Astrocyte (in vitro differentiated cells and primary cell): ENCODE data around the gene MICAL1. TPM values are rescaled to one million over a fixed set of nuclear protein-coding genes. Genes with fewer than 3 reads are reported as not detected.

ENCODE experiments used
- DNase-seq: peaks from one replicate; pipeline ENCODE4 v3.0.0-alpha.2; 2010; ENCODE audit warnings: low read depth
- FAIRE-seq: peaks from 2 replicates; lab custom pipeline; 2011; peaks lifted over from hg19 to GRCh38; lab: Jason Lieb, UNC
- H2AFZ ChIP-seq: 2 replicates; pipeline ENCODE4 v1.6.0; 2012; ENCODE audit warnings: low read depth, low read length, inconsistent platforms
- H3K27ac ChIP-seq: 2 replicates; pipeline ENCODE4 v1.5.1; 2011; ENCODE audit warnings: low read depth, low read length, inconsistent platforms
- H3K27me3 ChIP-seq: 2 replicates; pipeline ENCODE4 v1.6.0; 2011; ENCODE audit warnings: low read length, inconsistent platforms; ENCODE audit not compliant: insufficient read depth
- H3K36me3 ChIP-seq: 2 replicates; pipeline ENCODE4 v1.5.1; 2011; ENCODE audit warnings: low read length, inconsistent platforms; ENCODE audit not compliant: insufficient read depth
- H3K4me1 ChIP-seq: 2 replicates; pipeline ENCODE4 v1.5.1; 2011; ENCODE audit warnings: low read length, inconsistent platforms; ENCODE audit not compliant: insufficient read depth
- H3K4me2 ChIP-seq: 2 replicates; pipeline ENCODE4 v1.6.0; 2012; ENCODE audit warnings: low read length, inconsistent platforms
- H3K4me3 ChIP-seq: 2 replicates; pipeline ENCODE4 v1.5.1; 2011; ENCODE audit warnings: low read depth, mild to moderate bottlenecking, low read length, inconsistent platforms; ENCODE audit not compliant: insufficient read depth
- H3K79me2 ChIP-seq: 2 replicates; pipeline ENCODE4 v1.6.0; 2012; ENCODE audit warnings: mild to moderate bottlenecking, low read length, inconsistent platforms; ENCODE audit not compliant: insufficient read depth
- H3K9ac ChIP-seq: 2 replicates; pipeline ENCODE4 v1.6.0; 2012; ENCODE audit warnings: mild to moderate bottlenecking, low read length, inconsistent platforms
- H3K9me3 ChIP-seq: 2 replicates; pipeline ENCODE4 v1.5.1; 2012; ENCODE audit warnings: low read depth, mild to moderate bottlenecking, low read length, inconsistent platforms; ENCODE audit not compliant: insufficient read depth
- H4K20me1 ChIP-seq: 2 replicates; pipeline ENCODE4 v1.6.0; 2012; ENCODE audit warnings: low read length, inconsistent platforms; ENCODE audit not compliant: insufficient read depth
- H3K27ac Mint-ChIP-seq: one replicate; pipeline ENCODE4 v1.8.0; 2021; ENCODE audit warnings: mild to moderate bottlenecking, mixed read lengths; ENCODE audit not compliant: unreplicated experiment
- H3K27me3 Mint-ChIP-seq: one replicate; pipeline ENCODE4 v1.8.0; 2021; ENCODE audit warnings: low read depth, mixed read lengths; ENCODE audit not compliant: unreplicated experiment
- H3K36me3 Mint-ChIP-seq: one replicate; pipeline ENCODE4 v1.8.0; 2021; ENCODE audit warnings: low read depth, mixed read lengths; ENCODE audit not compliant: unreplicated experiment
- H3K4me1 Mint-ChIP-seq: one replicate; pipeline ENCODE4 v1.8.0; 2021; ENCODE audit warnings: low read depth, mixed read lengths; ENCODE audit not compliant: unreplicated experiment
- H3K4me3 Mint-ChIP-seq: one replicate; pipeline ENCODE4 v1.8.0; 2021; ENCODE audit warnings: mild to moderate bottlenecking, moderate library complexity, mixed read lengths; ENCODE audit not compliant: unreplicated experiment
- H3K9me3 Mint-ChIP-seq: one replicate; pipeline ENCODE4 v1.8.0; 2021; ENCODE audit warnings: mild to moderate bottlenecking, mixed read lengths; ENCODE audit not compliant: unreplicated experiment
- CTCF ChIP-seq: IDR thresholded peaks from 2 replicates; pipeline ENCODE4 v1.5.1; 2011; ENCODE audit warnings: low read depth, mild to moderate bottlenecking, inconsistent platforms, low read length, moderate library complexity; ENCODE audit not compliant: insufficient read depth
- EZH2 ChIP-seq: IDR thresholded peaks from 2 replicates; pipeline ENCODE4 v1.6.1; 2012; ENCODE audit warnings: mild to moderate bottlenecking, low read length, inconsistent platforms; ENCODE audit not compliant: insufficient read depth
- total RNA-seq: library from RNA; stranded (reverse); gene quantifications from 2 replicates; pipeline ENCODE4 v1.2.1, GENCODE V29; 2021

Gene MICAL1
- total RNA-seq, 1 donor from 2014 or later, result 57.2 TPM

- TF ChIP-seq CTCF, result no peak
- TF ChIP-seq EZH2, result no peak
- H2AFZ ChIP-seq, result no peak overlapping the region
- peaks cover 18% of the 10 kb centered on the region for H3K36me3 Mint-ChIP-seq
- H3K4me2 ChIP-seq, result no peak overlapping the region
- no peak for DNase-seq
- no peaks in the 10 kb centered on the region for H3K27me3 Mint-ChIP-seq
- peaks cover 27% of the 10 kb centered on the region for H4K20me1 ChIP-seq
- H3K9me3 Mint-ChIP-seq, result no peaks in the 10 kb centered on the region
- no peaks in the 10 kb centered on the region for H3K27me3 ChIP-seq
- peaks cover 47% of the 10 kb centered on the region for H3K36me3 ChIP-seq
- no peak for FAIRE-seq
- H3K4me1 Mint-ChIP-seq, result no peaks in the 10 kb centered on the region
- no peak overlapping the region for H3K4me3 ChIP-seq
- no peaks in the 10 kb centered on the region for H3K9me3 ChIP-seq
- H3K4me3 Mint-ChIP-seq, result no peak overlapping the region
- no peak overlapping the region for H3K27ac ChIP-seq
- no peak overlapping the region for H3K27ac Mint-ChIP-seq
- H3K9ac ChIP-seq, result no peak overlapping the region
- H3K79me2 ChIP-seq, result peaks cover 3% of the 10 kb centered on the region
- no peaks in the 10 kb centered on the region for H3K4me1 ChIP-seq
These were observed 14.1 kb upstream of the MICAL1 start for GRCh38 chr6:109469591-109470189.

- Mint-ChIP-seq H3K36me3 (peaks cover 13% of the 10 kb centered on the region), H3K9me3 (no peaks in the 10 kb centered on the region), H3K27ac (no peak overlapping the region), H3K27me3 (no peaks in the 10 kb centered on the region), H3K4me1 (no peaks in the 10 kb centered on the region), H3K4me3 (no peak overlapping the region)
- Histone ChIP-seq H3K27me3 (no peaks in the 10 kb centered on the region), H3K4me2 (no peak overlapping the region), H3K9ac (no peak overlapping the region), H3K27ac (no peak overlapping the region), H3K9me3 (no peaks in the 10 kb centered on the region), H2AFZ (no peak overlapping the region), H3K4me3 (no peak overlapping the region), H3K79me2 (no peaks in the 10 kb centered on the region), H3K4me1 (no peaks in the 10 kb centered on the region), H3K36me3 (peaks cover 36% of the 10 kb centered on the region), H4K20me1 (peaks cover 18% of the 10 kb centered on the region)
- DNase-seq (no peak), FAIRE-seq (no peak)
- TF ChIP-seq EZH2, result no peak
- no peak for TF ChIP-seq CTCF
These were observed 12.1 kb upstream of the MICAL1 start for GRCh38 chr6:109467696-109468095.

GRCh38 chr6:109466212-109466923 is 10.8 kb upstream of the MICAL1 start:
- Histone ChIP-seq H3K27ac (no peak overlapping the region), H3K79me2 (no peaks in the 10 kb centered on the region), H3K27me3 (no peaks in the 10 kb centered on the region), H3K36me3 (peaks cover 27% of the 10 kb centered on the region), H3K9me3 (no peaks in the 10 kb centered on the region), H2AFZ (no peak overlapping the region), H3K9ac (no peak overlapping the region), H3K4me3 (no peak overlapping the region), H3K4me1 (peaks cover 3% of the 10 kb centered on the region), H4K20me1 (peaks cover 16% of the 10 kb centered on the region), H3K4me2 (no peak overlapping the region)
- Mint-ChIP-seq H3K4me3 (no peak overlapping the region), H3K36me3 (peaks cover 18% of the 10 kb centered on the region), H3K4me1 (no peaks in the 10 kb centered on the region), H3K27ac (no peak overlapping the region), H3K27me3 (no peaks in the 10 kb centered on the region), H3K9me3 (no peaks in the 10 kb centered on the region)
- DNase-seq, result no peak
- no peak for FAIRE-seq
- TF ChIP-seq CTCF, result no peak
- TF ChIP-seq EZH2, result no peak
